Measurements from ENCODE around the gene WDFY3.
A peak's percentile ranks its signal among the peaks of the same experiment; 100 is the strongest.

DNA sequence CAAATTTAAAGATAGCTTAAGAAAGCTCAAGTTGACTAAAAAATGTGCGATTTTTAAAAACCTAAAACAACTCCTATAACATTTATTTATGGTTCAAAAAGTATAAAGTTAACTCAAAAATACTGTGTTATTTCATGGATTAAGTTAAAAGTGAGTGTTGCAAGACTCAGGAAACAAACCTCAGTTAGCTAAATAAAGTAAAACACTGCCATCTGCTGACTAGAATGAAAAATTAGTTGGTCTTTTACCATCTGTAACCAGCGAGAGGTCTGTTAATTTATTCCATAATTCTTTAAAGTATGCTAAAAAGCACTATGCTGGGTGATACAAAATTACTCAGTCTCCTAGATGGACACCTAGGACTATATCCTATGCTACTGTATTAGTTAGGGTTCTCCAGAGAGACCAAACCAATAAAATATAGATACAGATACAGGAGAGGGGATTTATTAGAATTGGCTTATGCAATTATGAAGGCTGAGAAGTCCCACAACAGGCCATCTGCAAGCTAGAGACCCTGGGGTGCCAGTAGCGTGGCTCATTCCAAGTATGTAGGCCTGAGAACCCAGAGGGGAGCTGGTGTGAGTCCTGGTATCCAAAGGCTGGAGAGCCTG lies 4.9 kb upstream of the WDFY3 start:
- TF ChIP-seq, protein P1, sequence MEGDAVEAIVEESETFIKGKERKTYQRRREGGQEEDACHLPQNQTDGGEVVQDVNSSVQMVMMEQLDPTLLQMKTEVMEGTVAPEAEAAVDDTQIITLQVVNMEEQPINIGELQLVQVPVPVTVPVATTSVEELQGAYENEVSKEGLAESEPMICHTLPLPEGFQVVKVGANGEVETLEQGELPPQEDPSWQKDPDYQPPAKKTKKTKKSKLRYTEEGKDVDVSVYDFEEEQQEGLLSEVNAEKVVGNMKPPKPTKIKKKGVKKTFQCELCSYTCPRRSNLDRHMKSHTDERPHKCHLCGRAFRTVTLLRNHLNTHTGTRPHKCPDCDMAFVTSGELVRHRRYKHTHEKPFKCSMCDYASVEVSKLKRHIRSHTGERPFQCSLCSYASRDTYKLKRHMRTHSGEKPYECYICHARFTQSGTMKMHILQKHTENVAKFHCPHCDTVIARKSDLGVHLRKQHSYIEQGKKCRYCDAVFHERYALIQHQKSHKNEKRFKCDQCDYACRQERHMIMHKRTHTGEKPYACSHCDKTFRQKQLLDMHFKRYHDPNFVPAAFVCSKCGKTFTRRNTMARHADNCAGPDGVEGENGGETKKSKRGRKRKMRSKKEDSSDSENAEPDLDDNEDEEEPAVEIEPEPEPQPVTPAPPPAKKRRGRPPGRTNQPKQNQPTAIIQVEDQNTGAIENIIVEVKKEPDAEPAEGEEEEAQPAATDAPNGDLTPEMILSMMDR (IDR thresholded peaks at IDR 0.05 in 8 of 11, conservative IDR thresholded peaks at IDR 0.05 in 3 of 11): peak in 8 of 11 experiments; percentile 38 to 62 (median 50)
- no peak for TF ChIP-seq POLR2A (IDR thresholded peaks at IDR 0.05)

All from spleen (tissue), 7 donors.